HG03108 (cell line): ENCODE results near the gene REEP1.
"Not testable (repeated sequence)": the region's sequence is repeated elsewhere in the genome, so short reads cannot be mapped to it uniquely, and the experiment has no call there.

Source experiments
- ATAC-seq: cut with Tn5 transposase; IDR thresholded peaks from one replicate; pipeline ENCODE4 v1.9.1; 2021; ENCODE audit warnings: moderate library complexity; ENCODE audit not compliant: unreplicated experiment

The REEP1 gene

GRCh38 chr2:86249176-86249575, 88.2 kb downstream of the REEP1 start:
- no peak for ATAC-seq

DNA sequence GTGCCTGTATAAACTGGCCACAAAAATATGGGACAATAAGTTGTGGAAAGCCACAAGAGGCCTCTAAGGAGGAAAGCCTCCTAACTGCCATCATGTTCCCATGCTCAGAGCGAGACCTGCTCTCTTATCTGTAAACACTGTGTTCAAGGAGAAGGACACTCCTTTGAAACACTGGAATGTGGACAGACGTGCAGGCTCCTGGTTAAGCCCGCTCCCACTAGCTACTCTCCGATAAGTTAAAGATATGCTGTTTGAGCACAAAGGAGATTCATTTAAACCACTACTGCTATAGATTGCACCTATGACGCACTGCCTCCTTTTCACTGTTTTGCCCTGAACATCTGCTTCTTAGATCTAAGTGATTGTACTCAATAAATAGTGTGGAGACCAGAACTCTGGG, 92.2 kb downstream of the REEP1 start:
- not testable (repeated sequence) for ATAC-seq

- ATAC-seq = not testable (repeated sequence)
Measured at GRCh38 chr2:86244781-86245180, 92.6 kb downstream of the REEP1 start.

- ATAC-seq = no peak
Measured at GRCh38 chr2:86243950-86244733, 93.3 kb downstream of the REEP1 start.

DNA sequence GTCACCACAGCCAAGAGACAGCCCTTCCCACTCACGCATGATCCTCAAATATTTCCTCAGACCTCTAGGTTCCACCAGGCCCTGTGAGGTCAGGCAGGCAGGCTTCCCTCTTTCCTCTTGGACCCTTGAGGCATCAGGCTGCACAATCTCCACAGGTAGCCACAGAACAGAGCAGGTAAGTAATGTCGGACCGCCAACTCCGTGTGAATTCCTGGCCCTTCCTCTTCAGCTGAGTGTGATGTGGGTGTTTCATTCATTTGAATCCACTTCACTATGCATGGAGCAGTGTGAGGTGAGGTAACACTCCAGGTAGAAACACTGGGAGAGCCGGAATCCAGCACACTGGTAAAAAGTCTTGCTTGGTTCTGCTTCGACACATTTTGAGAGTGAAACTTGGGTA, 94.2 kb downstream of the REEP1 start:
- ATAC-seq = no peak

DNA sequence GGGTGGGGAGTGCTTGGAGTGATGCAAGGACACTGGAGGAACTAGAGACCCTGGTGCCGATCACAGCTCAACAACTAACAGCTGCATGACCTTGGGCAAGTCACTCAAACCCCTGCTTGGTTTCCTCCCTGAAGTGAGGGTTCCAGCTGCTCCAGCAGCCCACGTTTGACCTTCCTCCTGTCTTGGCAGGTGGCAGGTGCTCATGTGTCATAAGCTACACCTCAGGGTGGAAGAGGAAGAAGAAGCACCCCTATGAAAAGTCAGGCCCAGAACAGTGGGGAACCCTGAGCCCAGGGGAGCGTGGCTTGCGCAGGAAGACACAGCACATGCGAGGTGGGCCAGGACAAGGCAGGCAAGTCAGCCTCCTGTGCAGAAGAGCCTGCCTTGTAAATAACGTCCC, 95.8 kb downstream of the REEP1 start:
- no peak for ATAC-seq

DNA sequence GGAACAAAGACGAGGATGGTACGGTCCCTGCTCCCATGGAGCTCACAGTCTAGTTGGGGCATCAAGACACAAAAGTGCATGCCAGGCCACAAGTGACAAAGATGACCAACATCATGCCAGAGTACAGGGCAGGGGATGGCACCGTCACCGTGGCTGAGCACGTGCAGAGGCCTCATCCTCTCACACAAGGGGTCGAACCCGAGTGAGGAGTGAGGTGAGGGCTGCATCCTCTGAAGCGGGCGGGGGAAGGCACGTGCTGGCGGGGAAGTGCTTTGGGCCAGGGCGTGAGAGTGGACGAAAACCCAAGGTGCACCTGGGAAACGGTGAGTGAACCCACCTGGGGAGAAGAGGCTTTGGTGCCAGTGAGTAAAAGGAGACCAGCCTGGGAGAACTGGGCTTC, 97.2 kb downstream of the REEP1 start:
- no peak for ATAC-seq

GRCh38 chr2:86239745-86240144, 97.7 kb downstream of the REEP1 start:
- ATAC-seq = no peak

GRCh38 chr2:86239326-86239725, 98.1 kb downstream of the REEP1 start:
- no peak for ATAC-seq

- ATAC-seq = peak; percentile 93
Measured at GRCh38 chr2:86238354-86238753, 99.1 kb downstream of the REEP1 start.

DNA sequence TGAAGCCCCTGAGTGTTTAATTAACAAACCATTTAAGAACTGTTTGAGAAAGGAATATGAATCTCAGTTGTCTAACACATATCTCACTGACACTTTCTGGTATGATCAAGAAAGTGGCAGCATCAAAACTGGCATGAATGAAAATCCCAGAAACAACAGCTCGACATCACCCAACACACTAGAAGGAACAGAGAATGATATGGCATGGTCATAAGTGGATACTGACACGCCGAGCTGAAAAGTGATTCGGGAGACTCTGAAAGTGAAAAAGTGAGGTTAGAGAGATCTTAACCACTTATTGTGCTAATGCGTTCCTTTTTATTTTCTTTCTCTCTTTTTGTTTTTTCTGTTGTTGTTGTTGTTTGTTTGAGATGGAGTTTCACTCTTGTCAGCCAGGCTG, 100.3 kb downstream of the REEP1 start:
- no peak for ATAC-seq

DNA sequence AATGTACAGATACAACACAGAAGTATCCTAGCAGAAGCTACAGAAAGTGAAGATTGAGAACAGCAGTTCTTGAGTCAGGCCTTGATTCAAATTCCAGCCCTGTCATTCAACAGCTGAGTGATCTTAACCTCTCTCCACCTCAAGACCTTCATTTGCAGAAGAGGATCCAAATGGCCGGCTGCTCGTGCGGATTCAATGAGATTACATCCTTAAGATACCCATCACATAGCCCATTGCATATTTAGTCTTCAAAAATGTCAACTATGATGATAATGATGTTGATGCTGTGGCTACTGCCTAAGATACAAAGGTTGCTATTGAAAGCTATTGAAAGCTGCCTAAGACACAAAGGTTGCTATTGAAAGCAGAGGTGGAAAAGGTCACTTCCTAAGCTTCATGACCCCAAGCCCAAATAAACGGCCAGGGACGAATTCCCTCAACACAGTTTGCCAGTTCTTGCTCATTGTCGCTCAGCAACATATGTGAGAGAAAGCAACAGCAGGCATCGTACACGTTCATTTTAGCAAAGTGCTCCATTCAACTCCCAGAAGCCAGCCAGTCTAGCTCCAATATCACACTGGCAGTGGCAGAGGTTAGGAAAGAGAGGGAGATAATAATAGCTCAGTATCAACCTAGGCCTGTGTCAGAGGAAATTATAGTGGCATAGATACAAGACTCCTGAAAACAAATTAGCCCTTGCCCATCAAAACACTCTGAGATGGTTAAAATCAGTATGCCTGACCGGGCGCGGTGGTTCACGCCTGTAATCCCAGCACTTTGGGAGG, 102.0 kb downstream of the REEP1 start:
- no peak for ATAC-seq

DNA sequence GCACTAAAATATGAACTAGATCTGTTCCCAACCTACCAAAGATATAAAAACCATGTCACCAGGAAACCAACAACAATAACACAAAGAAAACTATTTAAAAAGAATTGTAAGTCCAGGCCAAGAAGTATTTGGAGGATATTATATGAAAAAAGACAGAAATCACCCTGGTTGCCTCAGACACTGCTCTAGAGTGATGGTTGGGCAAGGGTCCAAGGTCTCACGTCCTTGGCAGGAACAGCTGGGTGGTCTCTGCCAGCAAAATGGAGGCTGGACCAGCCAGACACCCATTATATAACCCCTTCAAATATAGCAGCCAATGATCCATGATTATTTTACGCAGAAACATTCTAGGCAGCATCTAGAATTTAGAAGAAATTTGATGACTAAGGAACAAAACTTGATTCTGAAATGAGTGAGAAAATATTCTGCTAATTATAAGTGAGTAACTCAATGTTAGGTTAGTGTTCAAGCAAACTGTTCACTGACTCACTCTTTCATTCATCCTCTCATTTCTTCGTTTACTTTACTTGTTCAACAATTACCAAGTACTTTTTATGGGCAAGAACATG, 102.8 kb downstream of the REEP1 start:
- ATAC-seq = no peak

GRCh38 chr2:86233436-86233835, 104.0 kb downstream of the REEP1 start:
- ATAC-seq = no peak

DNA sequence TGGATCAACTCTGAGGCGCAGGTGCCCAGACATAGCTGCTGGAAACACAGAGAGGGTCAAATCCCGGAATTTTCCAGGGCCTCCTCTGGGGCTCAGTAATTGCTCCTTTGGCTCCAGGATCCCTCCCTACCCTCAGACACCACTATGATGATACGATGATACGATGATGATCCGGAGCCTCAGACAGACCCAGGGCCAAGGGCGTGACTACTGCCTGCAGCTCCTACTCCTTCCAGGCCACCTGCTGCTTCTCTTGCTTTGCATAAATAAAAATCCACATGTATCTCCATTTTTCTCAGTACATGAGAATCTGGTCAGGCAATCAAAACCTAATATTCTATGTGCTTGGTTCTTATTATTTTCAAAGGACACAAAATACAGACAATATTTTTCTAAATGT, 104.5 kb downstream of the REEP1 start:
- no peak for ATAC-seq

- ATAC-seq = no peak
Measured at GRCh38 chr2:86232373-86232784, 105.0 kb downstream of the REEP1 start.

DNA sequence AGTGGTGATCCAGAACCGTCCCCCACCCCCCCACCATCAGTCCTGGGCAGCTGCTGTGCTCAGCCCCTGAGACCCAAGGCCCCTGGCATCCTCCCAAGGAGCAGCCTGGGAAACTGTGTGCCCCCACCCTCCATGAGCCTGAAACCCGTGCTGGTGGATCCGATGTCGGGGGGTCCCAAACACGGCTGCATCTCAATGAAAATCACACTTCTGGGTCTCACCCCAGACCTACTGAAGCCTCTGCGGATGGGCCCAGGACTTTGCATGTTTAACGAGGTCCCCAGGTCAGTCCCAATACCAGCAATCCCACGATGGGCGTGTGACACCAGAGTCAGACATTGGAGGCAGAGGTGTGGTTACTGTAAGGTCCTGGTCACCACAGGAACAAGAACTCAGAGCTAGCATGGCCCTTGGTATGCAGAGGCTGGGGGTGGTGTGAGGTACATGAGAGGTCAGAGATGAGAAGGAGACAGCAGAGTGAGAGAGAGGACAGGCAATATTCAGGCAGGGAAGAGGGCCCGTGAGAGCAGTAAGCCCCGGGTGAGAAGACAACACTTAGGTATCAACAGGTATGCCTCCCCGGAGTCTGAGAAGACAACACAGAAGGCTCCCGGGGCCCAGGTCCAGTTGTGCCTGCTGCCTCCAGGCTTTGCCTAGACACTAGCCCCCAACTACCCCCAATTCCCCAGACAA, 105.6 kb downstream of the REEP1 start:
- no peak for ATAC-seq

DNA sequence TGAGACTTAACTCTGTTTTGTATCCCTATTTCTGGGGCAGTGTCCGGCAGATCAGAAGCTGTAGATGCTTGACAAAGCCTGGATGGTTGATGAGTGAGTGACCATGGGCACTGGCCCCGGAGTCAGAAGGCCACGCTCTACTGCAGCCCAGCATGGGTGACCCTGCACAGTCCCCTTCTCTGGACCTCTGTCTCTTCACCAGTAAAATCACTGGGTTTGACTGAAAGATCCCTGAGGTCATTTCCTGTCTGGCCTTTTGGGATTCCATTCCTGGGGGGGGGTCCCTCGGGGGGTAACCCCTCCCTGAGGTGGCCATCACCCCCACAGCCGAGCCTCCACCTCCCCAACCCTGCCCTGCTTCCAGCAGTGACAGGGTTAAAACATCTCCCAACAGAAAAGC, 106.5 kb downstream of the REEP1 start:
- no peak for ATAC-seq

GRCh38 chr2:86229221-86229620, 108.2 kb downstream of the REEP1 start:
- ATAC-seq = no peak

DNA sequence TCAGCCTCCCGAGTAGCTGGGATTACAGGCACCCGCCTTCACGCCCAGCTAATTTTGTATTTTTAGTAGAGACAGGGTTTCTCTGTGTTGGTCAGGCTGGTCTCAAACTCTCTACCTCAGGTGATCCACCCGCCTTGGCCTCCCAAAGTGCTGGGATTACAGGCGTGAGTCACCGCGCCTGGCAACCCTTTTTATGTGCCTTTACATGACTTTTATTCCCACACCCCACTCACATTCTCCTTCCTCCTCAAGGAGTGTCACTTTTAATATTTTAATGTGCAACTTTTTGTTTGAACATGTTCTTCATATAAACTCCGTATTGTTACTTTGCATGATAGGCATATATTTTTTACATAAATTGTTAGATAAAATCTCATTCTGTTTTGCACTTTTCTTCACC, 108.9 kb downstream of the REEP1 start:
- not testable (repeated sequence) for ATAC-seq

DNA sequence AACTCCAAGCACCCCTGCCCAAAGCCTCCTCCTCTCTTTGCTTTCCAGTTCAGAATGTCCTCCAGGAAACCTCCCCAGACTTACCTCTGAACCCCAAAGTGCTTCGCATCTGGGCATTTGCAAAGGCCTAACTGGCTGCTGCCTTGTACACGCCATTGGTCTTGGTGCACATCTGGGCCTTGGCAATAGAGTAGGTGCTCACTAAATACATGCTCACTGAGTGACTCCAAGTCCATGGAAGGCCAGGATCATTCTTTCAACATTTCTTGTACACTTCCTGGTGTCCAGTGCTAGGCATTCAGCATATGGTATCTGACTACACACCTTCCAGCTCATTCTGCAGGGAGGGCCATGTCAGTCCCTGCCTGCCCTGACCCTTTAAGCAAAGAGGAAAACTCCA, 109.7 kb downstream of the REEP1 start:
- no peak for ATAC-seq
